Uterus (tissue), 4 donors: Measurements from ENCODE around the gene STYXL2. TPM values are rescaled to one million over a fixed set of nuclear protein-coding genes. Genes with fewer than 3 reads are reported as not detected.
A peak's percentile ranks its signal among the peaks of the same experiment; 100 is the strongest.

Experiments
- DNase-seq, 2 donors: peaks; one replicate each; pipeline ENCODE4 v3.0.0-alpha.2; 2019 to 2020
- H3K27ac ChIP-seq, 2 donors: fragments of 200-600 bp; sonication (generic); 1 replicate in 1 of 2; 2 replicates in 1 of 2; pipeline ENCODE4 v1.5.1; 2016 to 2018
- H3K27me3 ChIP-seq, 2 donors: fragments of 200-600 bp; sonication (generic); one replicate each; pipeline ENCODE4 v1.5.1; 2018 to 2019; ENCODE audit warnings: control low read depth in 1 of 2
- H3K36me3 ChIP-seq, 2 donors: fragments of 200-600 bp; sonication (generic); one replicate each; pipeline ENCODE4 v1.5.1; 2019; ENCODE audit warnings: control low read depth in 1 of 2
- H3K4me1 ChIP-seq, 2 donors: fragments of 200-600 bp; sonication (generic); one replicate each; pipeline ENCODE4 v1.5.1; 2018 to 2019; ENCODE audit warnings: control low read depth in 1 of 2
- H3K4me3 ChIP-seq, 2 donors: fragments of 200-600 bp; sonication (generic); 1 replicate in 1 of 2; 2 replicates in 1 of 2; pipeline ENCODE4 v1.5.1; 2018 to 2019; ENCODE audit warnings: mild to moderate bottlenecking in 1 of 2
- H3K9me3 ChIP-seq, 2 donors: fragments of 200-600 bp; sonication (generic); one replicate each; pipeline ENCODE4 v1.5.1; 2019; ENCODE audit warnings: control low read depth in 1 of 2
- CTCF ChIP-seq, 4 experiments: fragments of 200-600 bp in 2 of 4; fragments of 450-650 bp in 2 of 4; sonication (generic) in 2 of 4; IDR thresholded peaks; one replicate each; pipeline ENCODE4 v1.5.1; 2016 to 2019; ENCODE audit warnings: antibody characterized with exemption in 4 of 4, mild to moderate bottlenecking in 2 of 4, moderate library complexity in 1 of 4
- POLR2A ChIP-seq, 2 donors: fragments of 450-650 bp; IDR thresholded peaks; one replicate each; pipeline ENCODE4 v1.6.1; 2016; ENCODE audit warnings: antibody characterized with exemption in 2 of 2, mild to moderate bottlenecking in 1 of 2, moderate library complexity in 1 of 2
- intact Hi-C: fragments of 100-400 bp; cut with DNase I; formaldehyde crosslinking; loops from one replicate; pipeline ENCODE4 v1.15.1; 2023; ENCODE audit warnings: low total_unique reads
- total RNA-seq, 4 donors: library from RNA; depleted of rRNA in 3 of 4; stranded (reverse); fragments of >200 nt in 3 of 4; gene quantifications; one replicate each; pipeline versions ENCODE4 v1.1.0 to v1.2.4, GENCODE V29; 2014 to 2023
- donor health status: DM: yes; HTN: yes; CAD: no.

The STYXL2 gene
- total RNA-seq, 4 donors from 2014 or later = 1.2 TPM; not detected in 3

- DNase-seq = no peak
- intact Hi-C loops = loop anchor here (5.0 to 10.0 kb wide), 3 partner anchors 156 to 474 kb away; no protein-coding TSS in a partner anchor
- TF ChIP-seq POLR2A (IDR thresholded peaks at IDR 0.05) (no peak), CTCF (IDR thresholded peaks at IDR 0.05) (peak in 1 of 4 experiments; percentile 7)
These were observed 33.5 kb upstream of the STYXL2 start for GRCh38 chr1:167060141-167061072.

GRCh38 chr1:167061073-167061464 is 32.8 kb upstream of the STYXL2 start:
- no peak for TF ChIP-seq POLR2A (IDR thresholded peaks at IDR 0.05)
- no peak for TF ChIP-seq CTCF (IDR thresholded peaks at IDR 0.05)
- Histone ChIP-seq H3K36me3 (no peaks in the 10 kb centered on the region), H3K27ac (no peak overlapping the region), H3K27me3 (no peaks in the 10 kb centered on the region), H3K4me1 (no peaks in the 10 kb centered on the region), H3K9me3 (no peaks in the 10 kb centered on the region), H3K4me3 (no peak overlapping the region)
- DNase-seq = no peak
- intact Hi-C loops = loop anchor here (5.0 to 10.0 kb wide), 3 partner anchors 156 to 474 kb away; no protein-coding TSS in a partner anchor

More at GRCh38 chr1:167060141-167061072, 33.5 kb upstream of the STYXL2 start:
- no peaks in the 10 kb centered on the region for H3K4me1 ChIP-seq
- no peak overlapping the region for H3K27ac ChIP-seq
- no peaks in the 10 kb centered on the region for H3K9me3 ChIP-seq
- H3K36me3 ChIP-seq = no peaks in the 10 kb centered on the region
- no peak overlapping the region for H3K4me3 ChIP-seq
- no peaks in the 10 kb centered on the region for H3K27me3 ChIP-seq

- intact Hi-C loops = loop anchor here (5.0 to 10.0 kb wide), 3 partner anchors 160 to 470 kb away; no protein-coding TSS in a partner anchor
- H3K9me3 ChIP-seq = no peaks in the 10 kb centered on the region
- no peaks in the 10 kb centered on the region for H3K27me3 ChIP-seq
- H3K4me1 ChIP-seq = no peaks in the 10 kb centered on the region
- no peak overlapping the region for H3K4me3 ChIP-seq
- no peaks in the 10 kb centered on the region for H3K36me3 ChIP-seq
- DNase-seq = no peak
- TF ChIP-seq POLR2A (IDR thresholded peaks at IDR 0.05) = no peak
- H3K27ac ChIP-seq = no peak overlapping the region
These were observed 29.3 kb upstream of the STYXL2 start for GRCh38 chr1:167064621-167065020.

GRCh38 chr1:167065471-167065870 is 28.4 kb upstream of the STYXL2 start:
- H3K4me1 ChIP-seq = no peaks in the 10 kb centered on the region
- no peaks in the 10 kb centered on the region for H3K9me3 ChIP-seq
- H3K27ac ChIP-seq = no peak overlapping the region
- no peak for TF ChIP-seq CTCF (IDR thresholded peaks at IDR 0.05)
- no peak for TF ChIP-seq POLR2A (IDR thresholded peaks at IDR 0.05)
- no peak overlapping the region for H3K4me3 ChIP-seq
- no peak for DNase-seq
- intact Hi-C loops = loop anchor here (10.0 kb wide), 2 partner anchors 161 to 469 kb away; no protein-coding TSS in a partner anchor
- H3K27me3 ChIP-seq = no peaks in the 10 kb centered on the region
- H3K36me3 ChIP-seq = no peaks in the 10 kb centered on the region

GRCh38 chr1:167066333-167067122 is 27.3 kb upstream of the STYXL2 start:
- Histone ChIP-seq H3K4me1 (no peaks in the 10 kb centered on the region), H3K27me3 (no peaks in the 10 kb centered on the region), H3K9me3 (no peaks in the 10 kb centered on the region), H3K4me3 (no peak overlapping the region), H3K36me3 (no peaks in the 10 kb centered on the region), H3K27ac (no peak overlapping the region)
- intact Hi-C loops = loop anchor here (10.0 kb wide), 2 partner anchors 162 to 468 kb away; no protein-coding TSS in a partner anchor
- DNase-seq = peak; percentile 58 to 74
- TF ChIP-seq POLR2A (IDR thresholded peaks at IDR 0.05) = no peak
- TF ChIP-seq CTCF (IDR thresholded peaks at IDR 0.05) = peak; percentile 90 to 94 (median 92)
